Prostate gland (tissue), 2 donors: ENCODE results near the gene TPSG1.

ENCODE experiments used
- CTCF ChIP-seq, 4 experiments: fragments of 200-600 bp in 2 of 4; fragments of 450-650 bp in 2 of 4; sonication (generic) in 2 of 4; IDR thresholded peaks; 1 replicate in 3 of 4; 2 replicates in 1 of 4; pipeline ENCODE4 v1.5.1; 2016 to 2019; ENCODE audit warnings: antibody characterized with exemption in 4 of 4, mild to moderate bottlenecking in 2 of 4, moderate library complexity in 2 of 4
- POLR2AphosphoS5 ChIP-seq: sonication (generic); formaldehyde crosslinking; IDR thresholded peaks from one replicate; pipeline ENCODE4 v1.6.1; 2017; ENCODE audit warnings: antibody characterized with exemption

GRCh38 chr16:1198194-1198593 lies 26.9 kb downstream of the TPSG1 start:
- no peak for TF ChIP-seq CTCF (IDR thresholded peaks at IDR 0.05)
- TF ChIP-seq POLR2AphosphoS5 = no peak
